Neural cell (in vitro differentiated cells): ENCODE results near the gene NDFIP2. TPM values are rescaled to one million over a fixed set of nuclear protein-coding genes. Genes with fewer than 3 reads are reported as not detected.

Source experiments
- H2AFZ ChIP-seq: fragments of 200-600, 300-800 bp; sonication (generic), shearing (Covaris generic); 2 replicates; pipeline ENCODE4 v1.6.0; 2014; ENCODE audit warnings: low read depth, mild to moderate bottlenecking, antibody characterized with exemption, low read length, moderate library complexity
- H3F3A ChIP-seq: fragments of 200-600 bp; shearing (Covaris generic); 2 replicates; pipeline ENCODE4 v1.6.1; 2016; ENCODE audit warnings: mild to moderate bottlenecking, moderate library complexity, mixed read lengths, antibody characterized with exemption, low read length; ENCODE audit not compliant: insufficient read depth, poor library complexity, severe bottlenecking
- H3K27ac ChIP-seq: fragments of 200-600, 300-800 bp; sonication (generic), shearing (Covaris generic); 2 replicates; pipeline ENCODE4 v1.5.1; 2014; ENCODE audit warnings: mild to moderate bottlenecking, low read length, moderate library complexity
- H3K27me3 ChIP-seq: fragments of 300-800, 200-600 bp; sonication (generic), shearing (Covaris generic); 2 replicates; pipeline ENCODE4 v1.6.0; 2014; ENCODE audit warnings: mild to moderate bottlenecking, low read depth, low read length, moderate library complexity; ENCODE audit not compliant: insufficient read depth
- H3K36me3 ChIP-seq: fragments of 300-800, 200-600 bp; sonication (generic), shearing (Covaris generic); 2 replicates; pipeline ENCODE4 v1.5.1; 2014; ENCODE audit warnings: mild to moderate bottlenecking, antibody characterized with exemption, low read length, moderate library complexity; ENCODE audit not compliant: insufficient read depth
- H3K4me2 ChIP-seq: fragments of 300-800, 200-600 bp; sonication (generic), shearing (Covaris generic); 2 replicates; pipeline ENCODE4 v1.6.0; 2014; ENCODE audit warnings: mild to moderate bottlenecking, low read length
- H3K4me3 ChIP-seq: fragments of 300-800, 200-600 bp; sonication (generic), shearing (Covaris generic); 2 replicates; pipeline ENCODE4 v1.5.1; 2014; ENCODE audit warnings: mild to moderate bottlenecking, low read length, moderate library complexity
- H3K79me2 ChIP-seq: fragments of 200-600 bp; shearing (Covaris generic); replicated peaks from 2 replicates; pipeline ENCODE4 v1.6.0; 2014; ENCODE audit warnings: mild to moderate bottlenecking, low read length, moderate library complexity; ENCODE audit not compliant: insufficient read depth
- H3K9ac ChIP-seq: fragments of 300-800, 200-600 bp; sonication (generic), shearing (Covaris generic); 2 replicates; pipeline ENCODE4 v1.6.1; 2016; ENCODE audit warnings: mild to moderate bottlenecking, low read length, mixed read lengths
- H3K9me2 ChIP-seq: fragments of 200-600 bp; shearing (Covaris generic); 2 replicates; pipeline ENCODE4 v1.6.1; 2016; ENCODE audit warnings: mild to moderate bottlenecking, low read length, mixed read lengths; ENCODE audit not compliant: insufficient read depth
- H3K9me3 ChIP-seq: fragments of 200-600, 300-800 bp; sonication (generic), shearing (Covaris generic); 2 replicates; pipeline ENCODE4 v1.6.1; 2016; ENCODE audit warnings: mild to moderate bottlenecking, mixed run types, low read length, moderate library complexity, mixed read lengths
- H4K20me1 ChIP-seq: fragments of 200-600 bp; shearing (Covaris generic); 2 replicates; pipeline ENCODE4 v1.6.1; 2016; ENCODE audit warnings: mild to moderate bottlenecking, mixed run types; ENCODE audit not compliant: insufficient read depth
- CTCF ChIP-seq: fragments of 450-650 bp; IDR thresholded peaks from 2 replicates; pipeline ENCODE4 v1.5.1; 2014; ENCODE audit warnings: antibody characterized with exemption, mild to moderate bottlenecking, moderate library complexity; ENCODE audit not compliant: poor library complexity, severe bottlenecking
- EP300 ChIP-seq: fragments of 450-650 bp; conservative IDR thresholded peaks from 2 replicates; pipeline ENCODE4 v1.6.1; 2014; ENCODE audit warnings: antibody characterized with exemption, mild to moderate bottlenecking, moderate library complexity; ENCODE audit not compliant: poor library complexity, severe bottlenecking
- EZH2 ChIP-seq: fragments of 200-600, 300-800 bp; shearing (Covaris generic), sonication (generic); IDR thresholded peaks from 2 replicates; pipeline ENCODE4 v1.6.1; 2014; ENCODE audit warnings: antibody characterized with exemption, low read length, borderline replicate concordance, mild to moderate bottlenecking; ENCODE audit not compliant: insufficient read depth, poor library complexity, severe bottlenecking
- MXI1 ChIP-seq: fragments of 450-650 bp; conservative IDR thresholded peaks from 2 replicates; pipeline ENCODE4 v1.6.1; 2014; ENCODE audit warnings: antibody characterized with exemption, mild to moderate bottlenecking; ENCODE audit not compliant: poor library complexity, severe bottlenecking
- POLR2AphosphoS5 ChIP-seq: IDR thresholded peaks from 2 replicates; pipeline ENCODE4 v1.6.1; 2012
- RAD21 ChIP-seq: fragments of 450-650 bp; conservative IDR thresholded peaks from 2 replicates; pipeline ENCODE4 v1.6.1; 2014; ENCODE audit warnings: antibody characterized with exemption, mild to moderate bottlenecking, moderate library complexity
- REST ChIP-seq: IDR thresholded peaks from 2 replicates; pipeline ENCODE4 v1.6.1; 2012; ENCODE audit warnings: borderline replicate concordance
- SMC3 ChIP-seq: fragments of 450-650 bp; conservative IDR thresholded peaks from 2 replicates; pipeline ENCODE4 v1.6.1; 2014; ENCODE audit warnings: antibody characterized with exemption, mild to moderate bottlenecking, moderate library complexity; ENCODE audit not compliant: poor library complexity
- TAF1 ChIP-seq: IDR thresholded peaks from 2 replicates; pipeline ENCODE4 v1.6.1; 2012; ENCODE audit warnings: low read depth
- polyA plus RNA-seq: library from polyadenylated mRNA; depleted of rRNA; stranded (reverse); fragments of >200 nt; gene quantifications from 2 replicates; pipeline ENCODE4 v1.2.3, GENCODE V29; 2014

Gene NDFIP2
- polyA plus RNA-seq, 1 donor from 2014 or later = 41.2 TPM

- no peaks in the 10 kb centered on the region for H3K79me2 ChIP-seq
- no peak overlapping the region for H3K4me2 ChIP-seq
- H3K36me3 ChIP-seq = no peaks in the 10 kb centered on the region
- H3K27me3 ChIP-seq = no peaks in the 10 kb centered on the region
- no peak overlapping the region for H3K9ac ChIP-seq
- H3K4me3 ChIP-seq = no peak overlapping the region
- TF ChIP-seq CTCF (no peak), RAD21 (no peak), SMC3 (no peak), EP300 (no peak), MXI1 (no peak), TAF1 (no peak), POLR2AphosphoS5 (no peak), REST (no peak)
- H3F3A ChIP-seq = no peaks in the 10 kb centered on the region
- no peak overlapping the region for H3K27ac ChIP-seq
- no peaks in the 10 kb centered on the region for H4K20me1 ChIP-seq
- H2AFZ ChIP-seq = no peak overlapping the region
- H3K9me2 ChIP-seq = no peaks in the 10 kb centered on the region
- H3K9me3 ChIP-seq = no peaks in the 10 kb centered on the region
These were observed 29.4 kb upstream of the NDFIP2 start for GRCh38 chr13:79451500-79451962.

- H3K9me3 ChIP-seq = no peaks in the 10 kb centered on the region
- H2AFZ ChIP-seq = no peak overlapping the region
- H3K79me2 ChIP-seq = no peaks in the 10 kb centered on the region
- H3K9me2 ChIP-seq = no peaks in the 10 kb centered on the region
- no peaks in the 10 kb centered on the region for H3K36me3 ChIP-seq
- H3K9ac ChIP-seq = no peak overlapping the region
- no peaks in the 10 kb centered on the region for H3F3A ChIP-seq
- H3K4me3 ChIP-seq = no peak overlapping the region
- TF ChIP-seq EZH2 (no peak), RAD21 (no peak), EP300 (no peak), MXI1 (no peak), TAF1 (no peak), REST (no peak), POLR2AphosphoS5 (no peak), CTCF (no peak), SMC3 (no peak)
- H3K4me2 ChIP-seq = no peak overlapping the region
- no peaks in the 10 kb centered on the region for H4K20me1 ChIP-seq
- H3K27ac ChIP-seq = no peak overlapping the region
- H3K27me3 ChIP-seq = no peaks in the 10 kb centered on the region
These were observed 28.6 kb upstream of the NDFIP2 start for GRCh38 chr13:79452239-79452913.
